BJ (cell line): ENCODE results near the gene ZBTB20. TPM values are rescaled to one million over a fixed set of nuclear protein-coding genes. Genes with fewer than 3 reads are reported as not detected.
A peak's percentile ranks its signal among the peaks of the same experiment; 100 is the strongest.

ENCODE experiments used
- CTCF ChIA-PET: fragments of 350-600 bp; formaldehyde crosslinking; extraction: SDS; loops from one replicate; lab custom pipeline; 2021; ENCODE audit warnings: antibody characterized with exemption, inconsistent platforms; lab: Yijun Ruan, JAX
- POLR2A ChIA-PET: fragments of 300-600 bp; sonication (Branson Sonifier 250); formaldehyde crosslinking; extraction: SDS; loops from one replicate; lab custom pipeline; 2021; ENCODE audit warnings: antibody characterized with exemption; lab: Charles Lee
- DNase-seq: peaks from one replicate; pipeline ENCODE4 v3.0.0-alpha.2; 2011; ENCODE audit warnings: low read depth
- H3K27me3 ChIP-seq: 2 replicates; pipeline ENCODE4 v1.6.0; 2011; ENCODE audit warnings: low read length; ENCODE audit not compliant: control insufficient read depth, insufficient read depth
- H3K36me3 ChIP-seq: 2 replicates; pipeline ENCODE4 v1.5.1; 2011; ENCODE audit warnings: low read length; ENCODE audit not compliant: control insufficient read depth, insufficient read depth
- H3K4me3 ChIP-seq: 2 replicates; pipeline ENCODE4 v1.5.1; 2011; ENCODE audit warnings: low read depth, mild to moderate bottlenecking, control low read depth, low read length
- polyA plus RNA-seq: library from polyadenylated mRNA; depleted of rRNA; stranded (reverse); fragments of >200 nt; gene quantifications from 2 replicates; pipeline ENCODE4 v1.2.3, GENCODE V29; 2011
- TF ChIP-seq, protein P1 (sequence below): IDR thresholded peaks from 2 replicates; pipeline ENCODE4 v1.5.1; 2011; ENCODE audit warnings: low read depth, mild to moderate bottlenecking, control low read depth, inconsistent platforms, low read length, moderate library complexity; ENCODE audit not compliant: insufficient read depth

ZBTB20 gene
- polyA plus RNA-seq, 1 experiment, result 6.0 TPM

DNA sequence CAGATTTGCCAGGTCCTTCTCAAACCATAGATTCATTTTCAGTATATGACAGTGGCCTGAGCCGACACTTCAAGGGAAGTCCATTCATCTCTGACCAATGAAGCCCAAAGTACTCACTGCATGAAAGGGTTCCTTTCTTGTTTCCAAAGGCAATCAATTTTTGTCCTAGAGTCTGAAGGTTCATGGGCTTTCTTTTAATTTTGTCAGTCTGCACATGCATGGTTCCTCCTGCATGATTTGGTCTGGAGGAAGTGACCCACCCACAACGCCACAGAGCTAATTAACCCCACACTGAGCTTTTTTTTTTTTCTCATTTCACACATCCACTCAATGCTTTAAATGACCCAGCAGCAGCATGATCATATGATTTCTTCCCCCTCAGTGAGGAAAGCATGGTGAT, 636.9 kb downstream of the ZBTB20 start:
- ChIA-PET CTCF (interaction anchor here (0.9 kb wide), 1 partner anchor 17 kb away, joined by 3 read pairs; no protein-coding TSS in a partner anchor), POLR2A (no interaction called here)
- no peaks in the 10 kb centered on the region for H3K27me3 ChIP-seq
- H3K36me3 ChIP-seq, result no peaks in the 10 kb centered on the region
- H3K4me3 ChIP-seq, result no peak overlapping the region
- DNase-seq, result no peak
- TF ChIP-seq, protein P1, sequence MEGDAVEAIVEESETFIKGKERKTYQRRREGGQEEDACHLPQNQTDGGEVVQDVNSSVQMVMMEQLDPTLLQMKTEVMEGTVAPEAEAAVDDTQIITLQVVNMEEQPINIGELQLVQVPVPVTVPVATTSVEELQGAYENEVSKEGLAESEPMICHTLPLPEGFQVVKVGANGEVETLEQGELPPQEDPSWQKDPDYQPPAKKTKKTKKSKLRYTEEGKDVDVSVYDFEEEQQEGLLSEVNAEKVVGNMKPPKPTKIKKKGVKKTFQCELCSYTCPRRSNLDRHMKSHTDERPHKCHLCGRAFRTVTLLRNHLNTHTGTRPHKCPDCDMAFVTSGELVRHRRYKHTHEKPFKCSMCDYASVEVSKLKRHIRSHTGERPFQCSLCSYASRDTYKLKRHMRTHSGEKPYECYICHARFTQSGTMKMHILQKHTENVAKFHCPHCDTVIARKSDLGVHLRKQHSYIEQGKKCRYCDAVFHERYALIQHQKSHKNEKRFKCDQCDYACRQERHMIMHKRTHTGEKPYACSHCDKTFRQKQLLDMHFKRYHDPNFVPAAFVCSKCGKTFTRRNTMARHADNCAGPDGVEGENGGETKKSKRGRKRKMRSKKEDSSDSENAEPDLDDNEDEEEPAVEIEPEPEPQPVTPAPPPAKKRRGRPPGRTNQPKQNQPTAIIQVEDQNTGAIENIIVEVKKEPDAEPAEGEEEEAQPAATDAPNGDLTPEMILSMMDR, result no peak

DNA sequence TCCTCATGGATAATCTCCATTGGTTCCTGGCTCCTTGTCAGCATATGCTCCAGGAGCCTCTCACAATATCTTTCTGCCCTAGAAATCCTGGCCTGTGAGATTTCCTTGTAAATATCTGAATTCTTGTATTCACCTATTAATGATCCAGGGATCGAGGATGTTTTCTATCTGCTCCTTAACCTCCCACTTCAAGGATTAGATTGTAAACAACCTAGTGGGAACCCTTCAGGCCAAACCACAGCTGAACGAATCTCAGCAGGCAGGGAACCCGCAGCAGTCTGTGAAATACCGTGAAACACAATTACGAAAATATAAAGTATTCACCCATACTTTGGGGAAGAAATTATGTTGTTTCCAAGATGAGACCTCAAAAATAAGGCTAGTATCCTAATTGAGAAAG, 637.3 kb downstream of the ZBTB20 start:
- H3K36me3 ChIP-seq, result no peaks in the 10 kb centered on the region
- POLR2A ChIA-PET, result no interaction called here
- H3K4me3 ChIP-seq, result no peak overlapping the region
- TF ChIP-seq, protein P1, result no peak
- CTCF ChIA-PET, result no interaction called here
- DNase-seq, result no peak
- H3K27me3 ChIP-seq, result no peaks in the 10 kb centered on the region

DNA sequence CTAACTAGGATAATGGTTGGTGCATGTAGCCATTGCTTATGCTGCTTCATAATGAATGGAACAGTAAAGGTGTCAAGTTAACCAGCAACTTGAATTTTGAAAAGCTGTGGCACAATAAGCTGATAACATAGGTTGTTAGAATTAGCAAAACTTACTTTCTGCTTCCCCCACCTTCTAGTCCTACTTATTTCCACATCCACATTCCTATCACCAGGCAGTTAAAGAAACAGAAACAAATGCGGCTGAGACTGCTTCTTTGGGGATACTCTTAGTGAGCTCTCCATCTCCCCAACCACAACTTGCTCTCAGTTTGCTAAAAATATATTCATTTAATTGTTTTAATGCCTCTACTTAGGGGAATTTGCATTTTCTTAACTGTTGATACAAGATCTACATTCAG, 638.1 kb downstream of the ZBTB20 start:
- no peak for DNase-seq
- H3K36me3 ChIP-seq, result no peaks in the 10 kb centered on the region
- POLR2A ChIA-PET, result interaction anchor here (0.6 kb wide), 1 partner anchor 237 kb away, joined by 3 read pairs; no protein-coding TSS in a partner anchor
- H3K4me3 ChIP-seq, result no peak overlapping the region
- CTCF ChIA-PET, result interaction anchor here (1.2 kb wide), 1 partner anchor 18 kb away, joined by 5 read pairs; no protein-coding TSS in a partner anchor
- TF ChIP-seq, protein P1, result no peak
- no peaks in the 10 kb centered on the region for H3K27me3 ChIP-seq

DNA sequence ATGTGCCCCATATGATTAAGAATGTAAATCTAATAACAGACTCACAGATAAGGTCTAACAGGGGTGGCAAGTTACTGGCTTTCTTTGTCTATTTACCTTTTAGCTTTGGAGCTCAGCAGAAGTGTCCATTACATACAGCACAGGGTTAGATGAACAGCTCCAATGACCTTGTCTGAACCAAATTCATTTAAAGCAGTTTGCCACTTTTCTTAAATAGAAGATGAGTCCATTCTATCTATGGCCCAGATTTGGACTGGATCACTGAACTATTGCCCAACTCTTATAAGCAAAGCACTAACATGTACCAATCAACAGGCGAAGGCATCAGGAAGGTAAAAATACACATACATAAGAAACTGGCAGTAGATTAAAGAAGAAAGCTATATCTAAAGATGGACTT, 638.9 kb downstream of the ZBTB20 start:
- no peak for DNase-seq
- no peaks in the 10 kb centered on the region for H3K27me3 ChIP-seq
- no peaks in the 10 kb centered on the region for H3K36me3 ChIP-seq
- ChIA-PET POLR2A (no interaction called here), CTCF (interaction anchor here (1.2 kb wide), 1 partner anchor 19 kb away, joined by 5 read pairs; no protein-coding TSS in a partner anchor)
- no peak overlapping the region for H3K4me3 ChIP-seq
- TF ChIP-seq, protein P1, result no peak

DNA sequence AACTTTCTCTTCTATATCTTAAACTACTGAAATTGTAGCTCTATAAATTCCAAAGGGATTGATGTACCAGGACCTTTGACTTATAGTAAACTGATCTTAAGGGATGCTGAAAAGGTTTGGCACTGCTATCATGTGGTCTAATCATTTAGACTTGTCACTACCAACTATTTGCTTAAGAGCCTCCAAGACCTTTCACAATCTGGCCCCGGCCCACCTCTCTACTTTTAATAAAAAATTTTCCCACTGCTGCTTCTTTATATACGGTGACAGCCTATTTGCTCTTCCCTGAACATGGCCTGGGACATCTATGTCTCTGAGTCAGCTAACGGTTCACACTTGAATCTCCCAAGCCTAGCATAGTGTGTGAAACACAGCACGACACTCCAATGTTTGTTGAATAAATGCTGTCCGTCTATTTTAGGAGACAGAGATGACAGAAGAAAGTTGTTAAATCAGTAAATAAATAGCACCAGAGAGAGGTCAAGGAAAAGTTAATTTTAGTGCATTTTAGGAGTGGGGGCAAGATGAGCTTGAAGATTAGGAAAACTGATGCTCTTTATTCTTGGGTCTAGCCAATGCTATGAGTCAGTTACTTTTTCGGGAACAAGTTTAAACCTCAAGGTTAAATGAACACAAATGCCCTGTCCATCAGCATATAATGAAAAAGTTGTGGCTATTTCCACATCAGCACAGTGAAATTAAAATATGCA, 640.3 kb downstream of the ZBTB20 start:
- H3K4me3 ChIP-seq, result no peak overlapping the region
- ChIA-PET CTCF (interaction anchor here (1.1 kb wide), 1 partner anchor 11 kb away, joined by 3 read pairs; no protein-coding TSS in a partner anchor), POLR2A (interaction anchor here (0.6 kb wide), 1 partner anchor 71 kb away, joined by 3 read pairs; no protein-coding TSS in a partner anchor)
- DNase-seq, result peak; percentile 64
- no peaks in the 10 kb centered on the region for H3K27me3 ChIP-seq
- no peaks in the 10 kb centered on the region for H3K36me3 ChIP-seq
- TF ChIP-seq, protein P1, result no peak
